T1000 (cell line): ENCODE results near the gene ACVR1C.
"Not testable (repeated sequence)": the region's sequence is repeated elsewhere in the genome, so short reads cannot be mapped to it uniquely, and the experiment has no call there.

ENCODE experiments used
- DNase-seq: peaks from one replicate; lab custom pipeline; 2025; ENCODE audit warnings: mixed read lengths; lab: John Stamatoyannopoulos, UW

ACVR1C gene

GRCh38 chr2:157574165-157574564 is 54.5 kb downstream of the ACVR1C start:
- DNase-seq: no peak

GRCh38 chr2:157572725-157573124 is 55.9 kb downstream of the ACVR1C start:
- DNase-seq: no peak

GRCh38 chr2:157566623-157567022 is 62.0 kb downstream of the ACVR1C start:
- DNase-seq: not testable (repeated sequence)

- not testable (repeated sequence) for DNase-seq
Measured at GRCh38 chr2:157566113-157566512, 62.6 kb downstream of the ACVR1C start.

GRCh38 chr2:157565550-157565949 is 63.1 kb downstream of the ACVR1C start:
- DNase-seq: no peak

GRCh38 chr2:157559890-157560289 is 68.8 kb downstream of the ACVR1C start:
- DNase-seq: no peak

- DNase-seq: no peak
Measured at GRCh38 chr2:157559461-157559860, 69.2 kb downstream of the ACVR1C start.

GRCh38 chr2:157559061-157559460 is 69.6 kb downstream of the ACVR1C start:
- DNase-seq: no peak

GRCh38 chr2:157557770-157558169 is 70.9 kb downstream of the ACVR1C start:
- DNase-seq: no peak

- DNase-seq: no peak
Measured at GRCh38 chr2:157540102-157540501, 88.6 kb downstream of the ACVR1C start.

- no peak for DNase-seq
Measured at GRCh38 chr2:157538064-157538463, 90.6 kb downstream of the ACVR1C start.

- no peak for DNase-seq
Measured at GRCh38 chr2:157536815-157537214, 91.8 kb downstream of the ACVR1C start.

- no peak for DNase-seq
Measured at GRCh38 chr2:157528963-157529751, 99.5 kb downstream of the ACVR1C start.

GRCh38 chr2:157526070-157526469 is 102.6 kb downstream of the ACVR1C start:
- no peak for DNase-seq

- no peak for DNase-seq
Measured at GRCh38 chr2:157523270-157524247, 105.1 kb downstream of the ACVR1C start.

GRCh38 chr2:157514966-157515365 is 113.7 kb downstream of the ACVR1C start:
- DNase-seq: not testable (repeated sequence)

GRCh38 chr2:157509744-157510143 is 118.9 kb downstream of the ACVR1C start:
- DNase-seq: no peak

- no peak for DNase-seq
Measured at GRCh38 chr2:157508676-157509075, 120.0 kb downstream of the ACVR1C start.

GRCh38 chr2:157506586-157506985 is 122.1 kb downstream of the ACVR1C start:
- no peak for DNase-seq

GRCh38 chr2:157504623-157505022 is 124.0 kb downstream of the ACVR1C start:
- DNase-seq: no peak

GRCh38 chr2:157501026-157501425 is 127.6 kb downstream of the ACVR1C start:
- DNase-seq: no peak

GRCh38 chr2:157500334-157500733 is 128.3 kb downstream of the ACVR1C start:
- no peak for DNase-seq

- no peak for DNase-seq
Measured at GRCh38 chr2:157498483-157498882, 130.2 kb downstream of the ACVR1C start.
